K562 (cell line): Measurements from ENCODE around the gene USP16.

Source experiments
- CTCF ChIP-seq, 3 experiments: IDR thresholded peaks in 2 of 3; conservative IDR thresholded peaks in 1 of 3; 2 replicates each; pipeline ENCODE4 v1.5.1; 2011 to 2012; ENCODE audit warnings: low read length in 3 of 3, mild to moderate bottlenecking in 3 of 3, control low read depth in 2 of 3, improper control_type of control experiment in 1 of 3, inconsistent platforms in 1 of 3, low read depth in 1 of 3, mixed read lengths in 1 of 3, moderate library complexity in 1 of 3; ENCODE audit not compliant: insufficient read depth in 2 of 3
- EP300 ChIP-seq: IDR thresholded peaks from 2 replicates; pipeline ENCODE4 v1.6.1; 2012; ENCODE audit warnings: low read length, improper control_type of control experiment
- FOXK2 ChIP-seq, 2 experiments: fragments of 450-650 bp; IDR thresholded peaks in 1 of 2; conservative IDR thresholded peaks in 1 of 2; 2 replicates each; pipeline ENCODE4 v1.6.1; 2016; ENCODE audit warnings: low read depth in 2 of 2, mild to moderate bottlenecking in 1 of 2
- RNF2 ChIP-seq: sonication (generic); IDR thresholded peaks from 2 replicates; pipeline ENCODE4 v1.6.1; 2016
- ZNF274 ChIP-seq: IDR thresholded peaks from 2 replicates; pipeline ENCODE4 v1.6.1; 2011; ENCODE audit warnings: low read depth, mild to moderate bottlenecking, low read length, moderate library complexity, borderline replicate concordance
- ZNF644 ChIP-seq: fragments of 200-800 bp; sonication (Bioruptor generic); IDR thresholded peaks from 2 replicates; pipeline ENCODE4 v1.6.1; 2016; ENCODE audit warnings: low read depth, missing genetic modification characterization, missing compliant biosample characterization
- TF ChIP-seq, protein P1 (sequence below): fragments of 450-650 bp; IDR thresholded peaks from 2 replicates; pipeline ENCODE4 v1.6.1; 2016; ENCODE audit warnings: low read depth, mild to moderate bottlenecking, moderate library complexity

GRCh38 chr21:29034678-29035077, 10.2 kb downstream of the USP16 start:
- TF ChIP-seq FOXK2 (conservative IDR thresholded peaks at IDR 0.05 in 1 of 2, IDR thresholded peaks at IDR 0.05 in 1 of 2; ENCODE audit: low read depth in 2 of 2) (no peak), CTCF (IDR thresholded peaks at IDR 0.05 in 2 of 3, conservative IDR thresholded peaks at IDR 0.05 in 1 of 3; ENCODE audit: insufficient read depth in 2 of 3, low read depth in 1 of 3, low read length in 3 of 3) (no peak), ZNF644 (tag) (no peak), ZNF274 (no peak), EP300 (no peak), RNF2 (no peak)
- TF ChIP-seq, protein P1, sequence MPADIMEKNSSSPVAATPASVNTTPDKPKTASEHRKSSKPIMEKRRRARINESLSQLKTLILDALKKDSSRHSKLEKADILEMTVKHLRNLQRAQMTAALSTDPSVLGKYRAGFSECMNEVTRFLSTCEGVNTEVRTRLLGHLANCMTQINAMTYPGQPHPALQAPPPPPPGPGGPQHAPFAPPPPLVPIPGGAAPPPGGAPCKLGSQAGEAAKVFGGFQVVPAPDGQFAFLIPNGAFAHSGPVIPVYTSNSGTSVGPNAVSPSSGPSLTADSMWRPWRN = no peak
